Adrenal gland (tissue), 5 donors: ENCODE data around the gene ARHGAP25.

Source experiments
- POLR2A ChIP-seq, 2 donors: fragments of 450-650 bp; IDR thresholded peaks; one replicate each; pipeline ENCODE4 v1.6.1; 2017; ENCODE audit warnings: antibody characterized with exemption in 2 of 2, mild to moderate bottlenecking in 2 of 2, moderate library complexity in 1 of 2
- TF ChIP-seq, protein P1 (sequence below), 6 experiments: fragments of 450-650 bp in 4 of 6; fragments of 200-600 bp in 2 of 6; sonication (generic) in 1 of 6; IDR thresholded peaks; 1 replicate in 5 of 6; 2 replicates in 1 of 6; pipeline versions ENCODE4 v1.5.1 to v1.8.0; 2016 to 2021; ENCODE audit warnings: antibody characterized with exemption in 6 of 6, mild to moderate bottlenecking in 2 of 6, moderate library complexity in 1 of 6
- donor health status: DM: no; HTN: no; CAD: no.

DNA sequence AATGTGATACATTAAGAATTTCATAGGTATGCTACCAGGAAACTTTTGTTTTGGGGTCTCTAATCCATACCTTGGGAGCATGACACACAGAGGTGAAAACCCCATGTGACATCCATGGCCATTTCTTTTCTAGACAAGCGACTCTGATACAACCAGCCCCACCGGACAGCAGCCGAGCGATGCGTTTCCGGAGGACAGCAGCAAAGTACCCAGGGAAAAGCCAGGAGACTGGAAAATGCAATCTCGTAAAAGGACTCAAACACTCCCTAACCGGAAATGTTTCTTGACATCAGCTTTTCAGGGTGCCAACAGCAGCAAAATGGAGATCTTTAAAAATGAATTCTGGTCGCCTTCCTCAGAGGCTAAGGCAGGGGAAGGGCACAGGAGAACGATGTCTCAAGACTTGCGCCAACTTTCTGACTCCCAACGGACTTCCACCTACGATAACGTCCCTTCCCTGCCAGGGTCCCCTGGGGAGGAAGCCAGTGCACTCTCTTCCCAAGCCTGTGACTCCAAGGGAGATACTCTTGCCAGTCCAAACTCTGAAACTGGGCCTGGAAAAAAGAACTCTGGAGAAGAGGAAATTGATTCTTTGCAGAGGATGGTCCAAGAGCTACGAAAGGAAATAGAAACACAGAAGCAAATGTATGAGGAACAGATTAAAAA lies 87.7 kb downstream of the ARHGAP25 start:
- TF ChIP-seq, protein P1, sequence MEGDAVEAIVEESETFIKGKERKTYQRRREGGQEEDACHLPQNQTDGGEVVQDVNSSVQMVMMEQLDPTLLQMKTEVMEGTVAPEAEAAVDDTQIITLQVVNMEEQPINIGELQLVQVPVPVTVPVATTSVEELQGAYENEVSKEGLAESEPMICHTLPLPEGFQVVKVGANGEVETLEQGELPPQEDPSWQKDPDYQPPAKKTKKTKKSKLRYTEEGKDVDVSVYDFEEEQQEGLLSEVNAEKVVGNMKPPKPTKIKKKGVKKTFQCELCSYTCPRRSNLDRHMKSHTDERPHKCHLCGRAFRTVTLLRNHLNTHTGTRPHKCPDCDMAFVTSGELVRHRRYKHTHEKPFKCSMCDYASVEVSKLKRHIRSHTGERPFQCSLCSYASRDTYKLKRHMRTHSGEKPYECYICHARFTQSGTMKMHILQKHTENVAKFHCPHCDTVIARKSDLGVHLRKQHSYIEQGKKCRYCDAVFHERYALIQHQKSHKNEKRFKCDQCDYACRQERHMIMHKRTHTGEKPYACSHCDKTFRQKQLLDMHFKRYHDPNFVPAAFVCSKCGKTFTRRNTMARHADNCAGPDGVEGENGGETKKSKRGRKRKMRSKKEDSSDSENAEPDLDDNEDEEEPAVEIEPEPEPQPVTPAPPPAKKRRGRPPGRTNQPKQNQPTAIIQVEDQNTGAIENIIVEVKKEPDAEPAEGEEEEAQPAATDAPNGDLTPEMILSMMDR (IDR thresholded peaks at IDR 0.05): no peak
- TF ChIP-seq POLR2A (IDR thresholded peaks at IDR 0.05): no peak
